ENCODE results near the gene RASGRF2.
"Not testable (repeated sequence)": the region's sequence is repeated elsewhere in the genome, so short reads cannot be mapped to it uniquely, and the experiment has no call there.

Gene RASGRF2

GRCh38 chr5:81105261-81105877, 145.2 kb downstream of the RASGRF2 start:
- Mint-ChIP-seq H3K9me3 (no peaks in the 10 kb centered on the region), H3K4me3 (no peak overlapping the region), H3K36me3 (ENCODE audit: low read depth) (no peaks in the 10 kb centered on the region), H3K27ac (no peak overlapping the region), H3K27me3 (ENCODE audit: low read depth, poor library complexity) (peaks cover 6% of the 10 kb centered on the region), H3K4me1 (no peaks in the 10 kb centered on the region)
- no peak for DNase-seq
- TF ChIP-seq CTCF (IDR thresholded peaks at IDR 0.05), result no peak

GRCh38 chr5:81115261-81115660, 155.1 kb downstream of the RASGRF2 start:
- Mint-ChIP-seq H3K9me3 (no peaks in the 10 kb centered on the region), H3K27ac (no peak overlapping the region), H3K4me3 (no peak overlapping the region), H3K4me1 (no peaks in the 10 kb centered on the region), H3K27me3 (ENCODE audit: low read depth, poor library complexity) (peaks cover 8% of the 10 kb centered on the region), H3K36me3 (ENCODE audit: low read depth) (no peaks in the 10 kb centered on the region)
- no peak for TF ChIP-seq CTCF (IDR thresholded peaks at IDR 0.05)
- DNase-seq, result no peak

GRCh38 chr5:81117566-81117965, 157.4 kb downstream of the RASGRF2 start:
- Mint-ChIP-seq H3K4me3 (no peak overlapping the region), H3K27ac (no peak overlapping the region), H3K4me1 (no peaks in the 10 kb centered on the region), H3K36me3 (ENCODE audit: low read depth) (no peaks in the 10 kb centered on the region), H3K27me3 (ENCODE audit: low read depth, poor library complexity) (peaks cover 11% of the 10 kb centered on the region), H3K9me3 (no peaks in the 10 kb centered on the region)
- TF ChIP-seq CTCF (IDR thresholded peaks at IDR 0.05), result no peak
- DNase-seq, result no peak

- peaks cover 7% of the 10 kb centered on the region for H3K27me3 Mint-ChIP-seq (ENCODE audit: low read depth, poor library complexity)
Observed at GRCh38 chr5:81121273-81121672, 161.1 kb downstream of the RASGRF2 start.

GRCh38 chr5:81121836-81122630, 161.9 kb downstream of the RASGRF2 start:
- TF ChIP-seq CTCF (IDR thresholded peaks at IDR 0.05), result no peak
- H3K4me3 Mint-ChIP-seq, result no peak overlapping the region
- no peaks in the 10 kb centered on the region for H3K4me1 Mint-ChIP-seq
- peaks cover 7% of the 10 kb centered on the region for H3K27me3 Mint-ChIP-seq (ENCODE audit: low read depth, poor library complexity)
- H3K36me3 Mint-ChIP-seq (ENCODE audit: low read depth), result no peaks in the 10 kb centered on the region
- no peak overlapping the region for H3K27ac Mint-ChIP-seq
- no peaks in the 10 kb centered on the region for H3K9me3 Mint-ChIP-seq
- DNase-seq, result no peak

More at GRCh38 chr5:81121273-81121672, 161.1 kb downstream of the RASGRF2 start:
- no peaks in the 10 kb centered on the region for H3K36me3 Mint-ChIP-seq (ENCODE audit: low read depth)
- no peak overlapping the region for H3K27ac Mint-ChIP-seq
- DNase-seq, result no peak
- no peaks in the 10 kb centered on the region for H3K9me3 Mint-ChIP-seq
- no peak for TF ChIP-seq CTCF (IDR thresholded peaks at IDR 0.05)
- no peaks in the 10 kb centered on the region for H3K4me1 Mint-ChIP-seq
- no peak overlapping the region for H3K4me3 Mint-ChIP-seq

GRCh38 chr5:81124689-81125088, 164.5 kb downstream of the RASGRF2 start:
- H3K4me1 Mint-ChIP-seq; H3K27ac Mint-ChIP-seq; H3K4me3 Mint-ChIP-seq; DNase-seq; H3K9me3 Mint-ChIP-seq; H3K27me3 Mint-ChIP-seq (ENCODE audit: low read depth, poor library complexity); H3K36me3 Mint-ChIP-seq (ENCODE audit: low read depth): not testable (repeated sequence)

Measured in nephron progenitor cell (in vitro differentiated cells).